Inflammatory macrophage treated with lipopolysaccharide for 1 hour (primary cell): ENCODE results near the gene DEFB132.
"Not testable (repeated sequence)": the region's sequence is repeated elsewhere in the genome, so short reads cannot be mapped to it uniquely, and the experiment has no call there.

ENCODE experiments used
- DNase-seq, 2 donors: peaks; one replicate each; pipeline ENCODE4 v3.0.0-alpha.2; 2020 to 2022

DEFB132 gene, protein sequence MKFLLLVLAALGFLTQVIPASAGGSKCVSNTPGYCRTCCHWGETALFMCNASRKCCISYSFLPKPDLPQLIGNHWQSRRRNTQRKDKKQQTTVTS

DNA sequence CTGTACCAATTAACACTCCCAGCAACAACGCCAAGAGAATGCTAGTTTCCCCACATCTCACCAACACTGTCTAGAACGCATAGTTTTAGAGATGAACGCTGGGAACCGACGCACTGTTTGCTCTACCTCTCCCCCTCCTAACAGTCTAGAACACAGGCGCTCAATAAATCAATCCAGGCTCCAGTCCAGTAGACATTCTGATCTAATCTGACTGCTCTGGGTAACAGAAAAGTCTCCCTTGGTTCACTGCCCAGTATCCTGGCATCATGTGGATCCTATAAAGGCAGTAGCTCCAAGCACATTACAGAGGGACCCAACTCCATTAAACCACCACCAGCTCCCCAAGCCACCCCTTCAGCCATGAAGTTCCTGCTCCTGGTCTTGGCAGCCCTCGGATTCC, at the start of gene DEFB132:
DEFB132 (plus strand) TSS at position 306 of the 400 bp plus-strand sequence; CDS start at position 361, 55 bp downstream.
- no peak for DNase-seq

DNA sequence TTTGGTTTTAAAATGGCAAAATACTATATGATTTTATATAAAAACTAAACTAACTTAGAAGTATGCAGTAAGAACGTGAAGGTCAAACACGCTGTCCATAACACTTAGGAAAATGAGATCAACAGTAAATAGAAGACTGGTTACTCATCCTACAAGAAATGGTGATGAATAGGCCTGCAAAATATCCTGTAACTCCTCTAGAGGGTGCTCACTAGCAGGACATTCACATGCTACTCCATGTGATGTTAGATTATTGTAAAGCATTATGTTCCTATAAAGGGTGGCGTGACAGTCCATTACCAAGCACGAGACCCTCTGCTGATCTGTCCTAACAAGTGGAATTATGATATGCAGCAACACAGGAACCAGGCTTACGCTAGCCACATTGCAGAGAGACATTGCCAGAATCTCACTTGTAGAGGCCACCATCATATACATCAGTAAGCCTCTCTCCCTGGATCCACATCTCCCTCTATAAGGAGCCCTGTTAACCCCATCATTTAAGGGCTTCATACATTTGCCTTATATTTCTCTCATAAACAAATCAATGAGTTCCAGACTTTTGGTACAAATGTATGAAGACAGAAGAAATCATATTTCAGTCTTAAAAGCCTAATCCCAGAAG, 48.5 kb upstream of the DEFB132 start:
- peak; percentile 59 to 64 for DNase-seq

DNA sequence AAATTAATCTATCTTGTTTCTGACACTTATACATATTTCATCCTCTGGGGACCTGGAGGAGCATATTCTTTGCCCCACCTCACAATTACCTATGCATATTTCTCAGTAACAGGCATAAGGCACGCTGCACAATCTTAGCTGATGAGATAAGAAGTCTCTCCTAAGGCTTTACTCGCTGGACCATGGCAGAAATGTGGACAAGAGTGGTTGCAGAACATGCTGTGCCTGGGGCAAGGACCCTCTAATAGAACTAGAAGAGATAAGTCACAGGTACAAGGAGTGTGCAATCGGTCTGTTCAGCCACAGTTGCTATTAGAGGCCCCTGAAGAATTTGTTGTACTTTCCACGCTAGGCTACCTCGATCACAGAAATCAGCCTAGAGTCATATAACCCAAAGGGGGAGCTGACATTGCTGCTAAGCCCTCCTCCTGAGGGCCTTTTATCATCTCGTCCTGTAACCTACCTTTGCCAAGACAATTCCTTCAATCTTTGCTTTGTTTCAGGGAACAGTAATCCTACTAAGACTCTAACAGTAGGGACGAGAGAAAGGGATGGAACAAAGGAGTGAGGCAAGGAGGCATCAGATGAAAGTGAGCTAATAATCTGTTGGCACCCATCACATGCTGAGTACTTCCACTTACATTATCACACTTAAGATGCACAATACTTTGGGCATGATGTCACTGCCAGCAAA, 46.6 kb upstream of the DEFB132 start:
- DNase-seq, result no peak

DNA sequence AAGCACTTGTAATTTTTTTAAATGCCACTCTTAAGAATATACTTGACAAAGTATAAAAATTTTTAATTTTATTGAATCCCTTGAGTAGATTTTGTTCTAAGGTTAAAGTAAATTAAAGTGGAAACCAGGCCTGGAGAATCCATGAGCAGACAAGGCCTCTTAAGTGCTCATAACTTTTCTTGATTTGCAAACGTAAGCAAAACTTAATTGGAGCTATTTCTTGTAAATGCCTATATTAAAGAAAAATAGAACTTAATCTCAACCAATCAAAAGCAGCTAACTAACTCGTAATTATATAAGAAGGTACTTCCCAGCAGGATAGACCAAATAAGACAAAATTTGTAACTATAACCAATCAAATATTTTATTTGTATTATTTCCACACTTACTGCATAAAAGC, 43.1 kb upstream of the DEFB132 start:
- no peak for DNase-seq

GRCh38 chr20:215796-216195, 41.7 kb upstream of the DEFB132 start:
- no peak for DNase-seq

DNA sequence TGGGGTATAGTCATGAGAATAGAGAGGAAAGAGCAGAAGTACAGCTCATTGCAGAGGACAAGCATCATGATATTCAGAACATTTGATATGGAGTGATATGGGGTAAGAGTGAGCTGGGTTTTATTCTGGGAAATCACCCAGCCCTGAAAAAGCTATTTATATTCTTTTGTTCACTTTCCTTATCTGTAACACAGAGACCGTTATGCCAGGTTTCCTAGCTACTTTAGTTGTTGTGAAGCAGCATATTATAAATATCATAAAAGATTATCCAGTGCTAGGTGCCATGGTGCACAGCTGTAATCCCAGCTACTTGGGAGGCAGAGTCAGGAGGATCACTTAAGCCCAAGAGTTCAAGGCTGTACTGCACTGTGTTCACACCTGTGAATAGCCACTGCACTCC, 40.3 kb upstream of the DEFB132 start:
- no peak for DNase-seq

- DNase-seq, result no peak
Observed at GRCh38 chr20:219290-220115, 38.0 kb upstream of the DEFB132 start.

- no peak for DNase-seq
Observed at GRCh38 chr20:221258-221830, 36.2 kb upstream of the DEFB132 start.

- not testable (repeated sequence) for DNase-seq
Observed at GRCh38 chr20:225879-226278, 31.6 kb upstream of the DEFB132 start.

GRCh38 chr20:226958-227357, 30.6 kb upstream of the DEFB132 start, which contains the start of gene DEFB129:
Gene DEFB129 (plus strand): TSS chr20:227258. CDS start chr20:227289, 31 bp downstream.
- no peak for DNase-seq

GRCh38 chr20:227439-228105, 30.0 kb upstream of the DEFB132 start:
- DNase-seq, result peak; percentile 18 to 47

- DNase-seq, result peak; percentile 7 to 22
Observed at GRCh38 chr20:235891-236290, 21.6 kb upstream of the DEFB132 start.

DNA sequence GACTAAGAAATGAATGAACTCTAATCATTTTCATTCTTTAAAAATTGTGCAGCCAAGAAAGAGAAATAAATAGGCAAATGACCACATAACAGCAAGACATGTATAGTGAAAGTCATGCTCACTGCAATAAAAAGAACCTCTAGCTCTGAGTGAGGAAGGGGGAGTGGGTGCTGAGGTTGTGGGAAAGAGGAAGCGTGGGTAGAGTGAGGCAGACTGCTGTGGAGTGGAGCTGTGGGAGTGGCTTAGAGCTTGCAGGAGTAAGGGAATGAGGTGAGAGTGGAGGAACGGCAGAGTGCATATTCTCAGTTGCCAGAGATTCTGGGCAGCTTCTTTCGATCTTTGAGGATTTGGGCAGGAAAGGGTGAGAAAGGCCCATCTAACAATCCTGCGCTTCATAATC, 20.0 kb upstream of the DEFB132 start:
- peak; percentile 91 to 95 for DNase-seq

- DNase-seq, result peak; percentile 75 to 76
Observed at GRCh38 chr20:237929-238328, 19.6 kb upstream of the DEFB132 start.

- DNase-seq, result no peak
Observed at GRCh38 chr20:242905-243304, 14.6 kb upstream of the DEFB132 start.

DNA sequence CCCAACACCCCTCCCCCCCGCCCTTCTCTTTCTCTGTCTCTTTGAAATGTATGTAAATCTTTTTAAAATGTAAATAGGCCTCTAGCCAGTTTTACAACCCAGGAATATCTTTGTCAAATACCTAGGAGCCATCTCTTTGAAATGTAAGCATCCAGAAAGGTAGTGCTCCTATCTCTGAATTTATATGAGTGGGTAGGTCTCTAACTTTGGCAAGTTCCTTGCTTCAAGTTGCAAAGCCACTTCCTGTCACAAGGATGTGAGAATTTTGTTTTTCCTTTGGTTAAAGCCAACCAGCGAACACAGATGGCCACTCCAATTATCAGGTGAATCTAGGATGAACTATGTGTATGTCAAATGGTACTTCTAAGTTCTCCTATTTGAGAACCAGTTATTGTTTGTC, 6.2 kb upstream of the DEFB132 start:
- no peak for DNase-seq

DNA sequence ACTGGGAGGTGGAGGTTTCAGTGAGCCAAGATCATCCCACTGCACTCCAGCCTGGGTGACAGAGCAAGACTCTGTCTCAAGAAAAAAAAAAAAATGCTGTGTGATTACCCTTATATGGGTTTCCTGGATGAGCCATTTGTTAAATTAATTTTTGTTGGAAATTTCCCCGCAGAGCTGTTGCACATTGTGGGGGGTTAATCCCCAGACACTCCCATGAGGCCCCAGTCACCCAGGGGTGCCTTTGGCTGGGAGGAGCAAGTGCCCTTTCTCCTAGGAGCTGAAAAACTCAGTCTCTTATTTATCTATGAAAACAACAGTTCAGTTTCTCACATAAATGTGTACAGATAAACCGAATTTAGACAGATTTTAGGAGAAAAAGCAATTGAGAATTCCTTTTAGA, 4.7 kb upstream of the DEFB132 start:
- DNase-seq, result no peak

- not testable (repeated sequence) for DNase-seq
Observed at GRCh38 chr20:253447-253846, 4.1 kb upstream of the DEFB132 start.

GRCh38 chr20:258269-258858, 840 bp downstream of the DEFB132 start:
- no peak for DNase-seq

DNA sequence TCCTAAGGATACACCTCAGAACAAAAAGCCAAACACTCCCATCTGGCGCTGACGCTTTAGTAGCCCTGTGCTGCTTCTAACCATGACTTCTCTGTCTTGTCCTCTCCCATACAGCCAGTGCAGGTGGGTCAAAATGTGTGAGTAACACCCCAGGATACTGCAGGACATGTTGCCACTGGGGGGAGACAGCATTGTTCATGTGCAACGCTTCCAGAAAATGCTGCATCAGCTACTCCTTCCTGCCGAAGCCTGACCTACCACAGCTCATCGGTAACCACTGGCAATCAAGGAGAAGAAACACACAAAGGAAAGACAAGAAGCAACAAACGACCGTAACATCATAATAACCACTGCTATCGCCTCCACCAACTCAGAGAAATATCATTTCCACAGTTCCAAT, 1.4 kb downstream of the DEFB132 start:
- no peak for DNase-seq

DNA sequence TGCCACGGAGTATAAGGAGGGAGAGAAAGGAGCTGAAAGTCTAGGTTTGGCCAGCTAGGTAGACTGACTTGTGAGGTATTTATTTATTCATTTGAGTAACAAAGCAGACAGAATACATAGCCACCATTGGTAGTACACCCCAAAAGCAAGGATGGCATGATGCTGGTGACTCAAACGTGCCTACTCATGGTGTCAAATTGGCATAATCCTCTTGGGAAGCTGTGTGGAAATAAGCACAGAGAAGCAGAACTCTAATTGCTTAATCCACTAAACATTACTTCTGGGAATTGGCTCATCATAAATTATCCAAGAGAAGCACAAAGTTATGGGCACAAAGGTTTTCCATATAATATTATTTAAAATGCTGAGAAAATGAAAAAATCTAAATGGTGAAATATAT, 2.5 kb downstream of the DEFB132 start:
- DNase-seq, result peak; percentile 62 to 83

DNA sequence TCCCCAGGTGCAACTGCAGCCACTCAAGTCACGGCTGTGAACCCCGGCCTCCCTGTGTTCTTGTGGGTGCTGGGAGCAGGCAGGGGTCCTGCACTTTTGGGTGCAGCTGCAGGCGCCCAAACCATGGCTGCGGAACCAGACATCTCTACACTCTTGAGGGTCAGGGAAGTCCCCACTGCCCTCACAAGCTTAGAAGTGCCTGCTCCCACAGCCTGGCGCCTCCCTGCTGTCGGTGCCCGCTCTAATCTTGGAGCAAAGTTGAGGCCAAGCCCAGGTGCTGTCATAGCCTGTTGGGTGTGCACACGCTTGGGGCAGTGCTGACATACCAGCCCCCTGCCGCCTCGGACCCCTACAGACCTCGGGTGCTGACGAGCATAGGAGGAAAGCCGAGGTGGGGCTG, 6.2 kb downstream of the DEFB132 start:
- no peak for DNase-seq
